Bone marrow (tissue), 2 donors: ENCODE measurements around the gene FOXL3.
"Not testable (repeated sequence)": the region's sequence is repeated elsewhere in the genome, so short reads cannot be mapped to it uniquely, and the experiment has no call there.

ENCODE experiments used
- DNase-seq, 2 donors: peaks; one replicate each; lab custom pipeline; 2025; lab: John Stamatoyannopoulos, UW

The FOXL3 gene

GRCh38 chr7:289209-289755 lies 688 bp upstream of the FOXL3 start:
- no peak for DNase-seq

GRCh38 chr7:290554-291372 lies 793 bp downstream of the FOXL3 start:
- no peak for DNase-seq

DNA sequence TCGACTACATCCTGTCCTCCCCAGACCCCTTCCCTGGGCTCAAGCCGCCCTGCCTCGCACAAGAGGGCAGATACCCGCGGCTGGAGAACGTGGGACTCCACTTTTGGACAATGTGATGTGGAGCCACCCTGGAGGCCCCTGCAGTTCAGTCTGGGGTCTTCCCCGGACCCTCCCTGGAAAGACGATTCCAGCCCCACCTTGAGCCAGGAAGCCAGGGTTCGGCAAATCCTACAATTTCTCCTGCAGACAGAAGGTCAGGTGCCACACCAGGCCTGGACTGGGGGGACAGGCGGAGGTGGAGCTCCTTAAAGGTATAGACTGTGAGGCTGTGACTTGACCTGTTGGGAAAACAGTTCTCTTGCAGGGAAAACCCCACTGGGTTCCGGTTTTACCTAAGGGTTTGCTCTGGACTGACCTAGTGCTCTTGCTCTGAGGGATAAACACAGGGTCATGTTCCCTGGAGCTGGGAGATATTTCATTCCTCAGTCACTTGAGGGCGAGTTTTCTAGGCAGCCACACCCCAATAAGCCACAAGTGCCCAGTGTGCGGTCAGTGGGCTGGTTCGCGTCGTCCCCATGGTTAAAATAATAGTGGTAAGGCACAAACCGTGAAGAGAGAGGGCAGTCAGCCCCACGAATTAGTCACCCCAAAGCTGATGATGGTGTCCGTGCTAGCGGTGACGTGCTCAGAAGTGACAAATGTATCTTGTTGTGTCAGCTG lies 1.6 kb downstream of the FOXL3 start:
- DNase-seq, result no peak

DNA sequence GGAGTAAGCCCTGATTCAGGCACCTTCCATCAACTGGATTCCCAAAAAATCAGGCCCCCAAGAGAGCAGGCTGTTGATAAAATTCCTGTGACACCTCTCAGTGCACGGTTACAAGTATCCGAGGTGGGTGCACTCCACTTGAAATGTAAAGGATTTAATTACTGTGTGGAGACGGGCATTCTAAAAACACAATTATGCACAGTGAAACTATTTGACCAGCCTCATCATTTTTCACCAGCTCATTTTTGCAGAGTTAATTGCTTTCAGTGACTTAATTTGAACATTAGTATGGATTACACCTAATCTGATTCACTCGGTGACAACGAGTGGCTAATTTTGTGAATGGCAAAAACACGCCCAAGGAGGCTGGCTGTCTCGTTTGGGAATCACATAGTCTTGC lies 2.3 kb downstream of the FOXL3 start:
- DNase-seq, result no peak

- DNase-seq, result no peak
These were observed 2.9 kb downstream of the FOXL3 start for GRCh38 chr7:292826-293225.

- DNase-seq, result no peak
These were observed 3.9 kb downstream of the FOXL3 start for GRCh38 chr7:293681-294439.

GRCh38 chr7:294440-295154 lies 4.6 kb downstream of the FOXL3 start:
- no peak for DNase-seq

- no peak for DNase-seq
These were observed 5.5 kb downstream of the FOXL3 start for GRCh38 chr7:295155-296154.

DNA sequence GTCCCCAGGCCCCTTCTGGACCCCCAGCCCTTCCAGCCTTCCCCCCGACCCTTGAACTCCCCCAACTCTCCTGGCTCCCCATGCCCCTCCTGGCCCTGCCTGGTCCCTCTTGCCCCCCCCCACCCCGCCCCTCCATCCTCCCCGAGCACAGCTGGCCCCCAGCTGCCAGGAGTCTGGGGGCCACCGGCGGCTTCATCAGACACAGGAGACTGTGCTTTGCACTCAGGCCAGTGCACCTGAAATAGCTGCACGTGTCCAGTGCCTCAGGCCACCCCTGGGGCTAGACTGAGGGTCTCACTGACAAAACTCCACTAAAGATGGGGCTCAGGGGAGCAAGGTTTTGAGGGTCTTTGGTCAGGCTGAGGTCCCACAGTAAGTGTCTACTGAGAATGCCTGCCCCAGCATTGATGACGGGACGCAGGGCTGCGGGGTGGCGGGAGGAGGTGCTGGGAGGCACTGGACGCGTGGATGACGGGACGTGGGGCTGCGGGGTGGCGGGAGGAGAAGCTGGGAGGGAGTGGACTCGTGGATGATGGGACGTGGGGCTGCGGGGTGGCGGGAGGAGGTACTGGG lies 6.5 kb downstream of the FOXL3 start:
- no peak for DNase-seq

GRCh38 chr7:297141-297540 lies 7.2 kb downstream of the FOXL3 start:
- DNase-seq, result not testable (repeated sequence)

DNA sequence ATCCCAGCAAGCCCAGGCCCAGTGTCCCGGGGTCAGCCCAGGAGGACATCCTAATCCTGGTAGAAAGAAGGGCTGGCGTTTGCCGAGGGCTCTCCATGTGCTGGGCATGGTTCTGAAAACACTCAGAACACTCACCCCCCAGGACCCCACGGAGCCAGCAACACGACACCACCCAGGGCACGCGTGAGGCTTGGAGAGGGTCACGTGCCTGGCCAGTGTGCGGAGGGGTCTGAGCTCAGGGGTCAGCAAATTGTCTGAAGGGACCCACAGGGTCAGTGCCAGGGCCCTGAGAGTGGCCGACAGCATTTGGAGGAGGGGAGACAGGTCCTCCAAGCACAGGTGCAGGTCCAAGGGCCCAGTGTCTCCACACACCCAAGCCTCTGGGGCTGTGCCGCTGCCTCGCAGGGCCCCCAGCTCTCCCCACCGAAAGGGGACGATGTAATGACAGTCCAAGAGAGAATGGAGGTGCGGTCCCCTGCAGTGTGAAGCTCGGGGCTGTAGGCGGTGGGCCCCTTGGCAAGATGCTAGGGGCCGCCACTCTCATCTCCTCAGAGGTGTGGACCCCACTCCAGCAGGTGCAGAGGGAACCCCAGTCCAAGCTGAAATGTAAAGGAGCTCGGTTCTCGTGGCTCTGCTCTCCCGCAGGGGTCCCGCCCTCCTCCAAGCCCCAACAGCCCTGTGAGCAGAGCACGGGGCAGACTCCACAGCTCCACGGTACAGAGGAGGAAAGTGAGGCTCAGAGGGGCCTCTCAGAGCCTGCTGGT lies 7.8 kb downstream of the FOXL3 start:
- no peak for DNase-seq

DNA sequence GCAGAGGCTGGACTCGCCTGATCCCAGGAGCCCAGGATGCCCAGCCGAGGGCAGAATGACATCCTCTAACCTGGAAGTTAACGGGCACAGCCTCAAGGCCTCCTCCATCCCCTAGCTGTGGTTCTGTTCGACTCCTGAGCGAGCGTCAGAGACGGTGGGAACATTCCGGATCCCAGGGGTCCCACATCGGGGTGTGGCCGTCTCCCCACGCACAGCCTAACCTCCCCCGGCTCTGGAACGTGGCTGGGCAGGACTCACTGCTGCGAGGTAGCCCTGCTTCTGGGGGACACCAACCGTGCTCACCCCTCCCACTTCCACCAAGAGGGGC lies 8.4 kb downstream of the FOXL3 start:
- DNase-seq, result no peak

- no peak for DNase-seq
These were observed 8.8 kb downstream of the FOXL3 start for GRCh38 chr7:298743-299142.

DNA sequence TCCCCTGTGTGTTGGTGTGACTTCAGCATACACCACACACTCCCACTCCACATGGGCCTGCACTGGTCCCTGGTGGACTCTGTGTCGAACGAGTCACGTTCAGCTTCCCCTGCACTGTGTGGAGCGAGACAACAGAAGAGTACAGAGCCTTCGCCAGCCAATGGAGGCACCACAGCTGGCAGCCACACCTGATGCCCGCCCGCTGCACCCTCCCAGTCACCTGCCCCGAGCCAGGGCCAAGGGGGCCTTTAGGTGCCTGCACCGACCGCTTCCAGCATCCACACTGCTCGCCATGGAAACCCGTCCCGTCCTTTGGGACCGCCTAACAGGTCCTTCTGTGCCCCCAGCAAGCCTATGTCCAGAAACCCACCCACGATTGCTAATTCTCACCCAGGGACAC lies 9.2 kb downstream of the FOXL3 start:
- no peak for DNase-seq

DNA sequence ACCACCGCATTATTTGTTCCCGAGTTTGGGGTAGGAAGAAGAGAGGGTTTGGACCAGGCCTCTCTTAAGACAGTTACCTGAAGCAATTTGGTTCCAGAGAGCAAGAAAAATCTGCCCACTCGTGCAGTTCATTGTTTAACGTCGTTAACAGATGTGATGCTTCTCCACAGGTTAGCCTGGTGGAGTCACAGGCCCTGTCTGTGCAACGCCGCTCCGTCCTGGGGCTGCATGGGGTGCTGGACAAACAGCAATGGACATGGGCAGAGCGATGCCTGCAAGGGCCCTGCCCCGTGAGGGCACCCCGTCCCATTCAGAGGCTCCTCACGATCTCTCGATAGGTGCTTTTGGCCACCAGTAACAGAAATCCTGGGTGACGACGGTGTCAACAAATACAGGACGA lies 9.7 kb downstream of the FOXL3 start:
- no peak for DNase-seq

DNA sequence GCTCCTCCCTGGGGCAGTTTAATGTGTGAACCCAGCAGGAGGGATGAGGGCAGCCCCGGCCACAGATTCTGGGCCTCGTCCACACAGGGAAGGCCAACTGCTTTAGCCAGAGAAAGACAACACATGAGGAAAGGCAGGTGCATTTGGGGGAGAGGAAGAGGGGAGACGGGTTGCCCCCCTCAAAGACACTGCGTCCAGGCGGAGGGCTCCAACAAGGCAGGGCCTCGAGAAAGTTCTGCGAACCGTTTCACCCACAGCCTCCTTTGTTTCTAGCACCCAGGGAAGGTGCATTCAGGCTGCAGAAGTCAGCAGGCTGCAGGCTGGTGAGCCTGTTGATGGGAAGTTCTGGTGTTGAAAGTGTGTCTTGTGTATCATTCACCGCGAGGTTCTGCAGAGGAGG lies 10.1 kb downstream of the FOXL3 start:
- DNase-seq, result no peak

- DNase-seq, result no peak
These were observed 10.7 kb downstream of the FOXL3 start for GRCh38 chr7:300546-301290.

- DNase-seq, result no peak
These were observed 11.5 kb downstream of the FOXL3 start for GRCh38 chr7:301291-302053.
